ENCODE data around the gene GNAQ. TPM values are rescaled to one million over a fixed set of nuclear protein-coding genes. Genes with fewer than 3 reads are reported as not detected.

GNAQ gene
- total RNA-seq, 1 experiment from 2014 or later = 48.6 TPM

DNA sequence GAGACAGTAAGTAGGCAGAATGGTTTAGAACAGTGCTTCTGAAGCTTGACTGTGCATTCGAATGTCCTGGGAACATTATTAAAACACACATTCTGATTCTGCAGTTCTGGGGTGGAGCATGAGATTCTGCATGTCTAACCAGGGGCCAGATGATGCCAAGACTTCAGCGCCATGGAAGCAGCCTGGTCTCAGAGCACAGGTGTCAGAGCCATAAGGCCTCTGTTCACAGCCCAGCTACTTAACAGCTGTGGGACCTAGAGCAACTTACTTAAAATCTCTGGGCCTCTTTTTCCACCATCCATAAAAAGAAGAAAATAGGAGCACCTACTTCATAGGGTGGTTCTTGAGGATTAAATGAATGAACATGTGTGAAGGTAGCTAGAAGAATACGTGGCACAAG, 84.0 kb downstream of the GNAQ start:
- Mint-ChIP-seq H3K9me3 (no peaks in the 10 kb centered on the region), H3K4me1 (peaks cover 33 to 40% of the 10 kb centered on the region in 2 experiments), H3K27ac (no peak overlapping the region), H3K36me3 (ENCODE audit: insufficient read depth in 1 of 3, low read depth in 3 of 3) (no peaks in the 10 kb centered on the region), H3K4me3 (no peak overlapping the region), H3K27me3 (ENCODE audit: low read depth) (no peaks in the 10 kb centered on the region)
- Histone ChIP-seq H3K27me3 (ENCODE audit: insufficient read depth, low read length) (no peaks in the 10 kb centered on the region), H2BK120ac (ENCODE audit: low read depth, low read length, poor library complexity, severe bottlenecking) (no peak overlapping the region), H3K9me3 (ENCODE audit: control insufficient read depth, low read depth, low read length) (no peaks in the 10 kb centered on the region), H2BK20ac (ENCODE audit: low read depth, low read length, poor library complexity, severe bottlenecking) (no peak overlapping the region), H3K14ac (ENCODE audit: insufficient read depth, low read length) (no peak overlapping the region), H2BK5ac (ENCODE audit: insufficient read length, low read length) (no peak overlapping the region), H3K79me1 (ENCODE audit: insufficient read depth, low read depth, low read length, poor library complexity, severe bottlenecking) (peaks cover 8% of the 10 kb centered on the region), H2AFZ (ENCODE audit: low read length) (no peak overlapping the region), H4K91ac (ENCODE audit: insufficient read length, low read depth, low read length) (no peak overlapping the region), H3K4me2 (ENCODE audit: insufficient read depth, insufficient read length, low read length) (no peak overlapping the region), H3K56ac (ENCODE audit: insufficient read length, low read depth, low read length) (no peak overlapping the region), H4K8ac (replicated peaks; ENCODE audit: insufficient read length, low read depth, low read length) (no peak overlapping the region), H2AK5ac (ENCODE audit: insufficient read length, low read length) (no peak overlapping the region), H3K4me1 (ENCODE audit: insufficient read depth, low read length) (peaks cover 2% of the 10 kb centered on the region; the same call in 1 of the 2 replicates), H2BK15ac (ENCODE audit: low read depth, low read length) (no peak overlapping the region), H3K4ac (ENCODE audit: low read depth, low read length) (no peak overlapping the region), H3T11ph (ENCODE audit: low read length) (no peak overlapping the region), H3K27ac (ENCODE audit: insufficient read length, low read depth, low read length) (no peak overlapping the region), H3K18ac (ENCODE audit: insufficient read length, low read depth, low read length) (no peak overlapping the region), H4K20me1 (ENCODE audit: control insufficient read depth, insufficient read depth, insufficient read length) (no peaks in the 10 kb centered on the region), H3K23me2 (ENCODE audit: insufficient read length, low read depth, low read length, poor library complexity, severe bottlenecking) (no peaks in the 10 kb centered on the region), H2BK12ac (ENCODE audit: insufficient read length, low read depth, low read length) (no peak overlapping the region), H4K5ac (ENCODE audit: insufficient read length, low read depth, low read length) (no peak overlapping the region), H3K9ac (ENCODE audit: extremely low read depth, insufficient read length, low read length) (no peak overlapping the region), H3K79me2 (ENCODE audit: insufficient read depth, low read length) (peaks cover 5% of the 10 kb centered on the region; the same call in 1 of the 2 replicates), H3K23ac (ENCODE audit: insufficient read length, low read depth, low read length) (no peak overlapping the region)
- no CpG with 5 or more reads among the region's 3 CpGs for WGBS (ENCODE audit: extremely low coverage, insufficient read length, low lambda C conversion rate)
- TF ChIP-seq CTCF (conservative IDR thresholded peaks at IDR 0.05) = no peak
- DNase-seq = no peak
